ENCODE data around the gene RPS18. TPM values are rescaled to one million over a fixed set of nuclear protein-coding genes. Genes with fewer than 3 reads are reported as not detected.

Gene RPS18
- total RNA-seq, 1 experiment from 2014 or later, result 4,135 TPM

DNA sequence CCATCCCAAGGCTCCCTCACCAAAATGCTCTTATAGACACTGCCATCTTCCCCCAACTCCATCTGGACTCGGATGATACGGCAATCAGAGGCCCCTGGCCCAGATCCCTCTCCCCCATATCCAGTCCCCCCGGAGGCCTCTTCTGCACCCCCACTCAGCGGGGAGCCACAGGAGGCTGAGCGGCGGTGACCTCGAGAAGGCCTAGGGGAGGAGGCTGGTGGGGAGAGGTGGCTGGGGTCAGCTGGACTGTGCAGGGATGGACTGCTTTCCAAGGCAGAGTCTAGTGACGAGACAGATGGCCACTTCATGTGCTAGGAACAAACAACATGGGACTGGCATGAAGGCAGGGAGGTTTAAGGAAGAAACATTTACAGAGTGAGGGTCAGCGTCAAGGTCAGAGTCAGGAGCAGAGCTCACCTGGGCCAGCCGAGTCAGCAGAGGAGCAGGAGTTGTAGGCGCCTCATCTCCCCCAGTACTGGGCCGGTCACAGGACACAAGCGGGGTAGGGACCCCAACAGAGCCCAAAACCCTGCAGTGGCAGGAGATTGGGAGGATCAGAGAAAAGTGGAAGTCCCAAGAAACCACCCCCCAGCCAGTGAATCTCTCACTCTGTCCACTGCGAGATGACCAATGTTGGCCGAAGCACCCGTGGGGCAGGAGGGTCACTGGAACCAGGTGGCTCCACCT, 21.3 kb downstream of the RPS18 start:
- Histone ChIP-seq H3K36me3 (replicated peaks; ENCODE audit: control insufficient read depth, insufficient read depth, low read length) (peaks cover 22% of the 10 kb centered on the region), H3K4me3 (ENCODE audit: insufficient read depth, low read depth, low read length) (no peak overlapping the region), H3K27me3 (ENCODE audit: control insufficient read depth, insufficient read depth, low read length) (no peaks in the 10 kb centered on the region)
- no peak for DNase-seq

DNA sequence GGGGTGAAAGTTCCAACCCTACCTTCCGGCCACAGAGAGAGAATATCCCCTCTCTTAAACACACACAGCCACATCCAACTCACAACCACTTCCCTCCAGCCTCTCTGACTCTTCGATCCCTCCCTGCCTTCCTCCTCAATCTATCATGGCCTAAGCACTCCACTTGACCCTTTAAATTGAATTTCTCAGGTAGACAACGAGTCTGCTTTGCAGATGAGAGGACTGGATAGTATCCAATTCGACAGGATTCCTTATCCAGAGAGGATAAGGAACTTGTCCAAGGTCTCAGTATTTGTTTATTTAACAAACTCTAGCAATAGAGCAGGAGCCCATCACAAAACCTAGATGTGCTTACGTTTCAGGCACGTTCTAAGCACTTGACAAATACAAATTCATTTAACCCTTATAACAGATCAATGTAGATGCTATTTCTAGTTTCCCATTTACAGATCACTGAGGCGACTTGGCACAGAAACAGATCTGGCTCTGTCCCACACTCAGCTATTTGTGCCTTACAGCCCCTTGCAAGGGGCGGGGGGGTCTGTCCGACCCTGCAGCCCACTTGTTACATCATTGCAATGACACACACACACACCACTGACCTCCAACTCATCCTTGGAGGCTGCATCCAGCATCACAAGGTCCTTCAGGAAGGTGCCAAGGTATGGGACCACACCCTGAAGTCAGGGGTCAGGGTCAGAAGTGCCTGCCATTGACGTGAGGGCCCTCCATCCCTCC, 22.4 kb downstream of the RPS18 start:
- DNase-seq, result no peak
- Histone ChIP-seq H3K4me3 (ENCODE audit: insufficient read depth, low read depth, low read length) (no peak overlapping the region), H3K27me3 (ENCODE audit: control insufficient read depth, insufficient read depth, low read length) (no peaks in the 10 kb centered on the region), H3K36me3 (replicated peaks; ENCODE audit: control insufficient read depth, insufficient read depth, low read length) (peaks cover 22% of the 10 kb centered on the region)

DNA sequence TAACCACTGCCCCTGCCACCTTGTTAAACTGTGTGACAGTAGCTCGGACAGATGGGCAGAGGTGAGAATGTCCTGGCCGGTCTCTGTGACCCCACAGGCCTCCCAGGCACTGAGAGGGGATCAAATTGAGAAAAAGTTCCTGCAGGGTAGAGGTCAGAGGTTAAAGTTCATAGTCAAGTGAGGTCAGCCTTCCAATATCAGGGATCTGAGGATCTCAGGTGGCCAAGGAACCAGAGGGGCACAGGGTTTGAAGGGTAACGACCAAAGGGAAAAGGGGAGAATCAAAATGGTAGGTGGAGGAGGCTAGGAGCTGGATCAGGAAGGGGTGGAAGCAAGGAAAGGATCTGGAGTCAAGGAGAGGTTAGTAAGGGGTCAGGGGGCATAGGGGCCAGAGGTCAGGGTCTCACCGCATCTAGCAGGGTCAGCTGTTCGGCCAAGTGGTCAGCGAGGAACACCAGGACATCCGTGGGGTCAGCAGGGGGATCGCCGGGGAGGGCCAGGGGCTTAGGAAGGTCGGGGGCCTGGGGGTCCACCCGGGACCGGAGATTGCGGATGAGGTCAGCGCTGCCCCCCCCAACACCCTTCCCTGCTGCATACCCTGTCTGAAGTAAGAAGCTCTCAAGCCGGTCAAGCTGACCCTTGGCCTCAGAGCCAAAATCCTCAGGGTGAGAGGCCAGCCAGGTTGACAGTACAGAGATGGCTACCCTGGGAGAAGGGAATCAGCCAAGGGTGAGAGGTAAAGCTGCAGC, 23.9 kb downstream of the RPS18 start:
- no peak for DNase-seq
- H3K36me3 ChIP-seq (replicated peaks; ENCODE audit: control insufficient read depth, insufficient read depth, low read length), result peaks cover 21% of the 10 kb centered on the region
- no peaks in the 10 kb centered on the region for H3K27me3 ChIP-seq (ENCODE audit: control insufficient read depth, insufficient read depth, low read length)
- H3K4me3 ChIP-seq (ENCODE audit: insufficient read depth, low read depth, low read length), result no peak overlapping the region

DNA sequence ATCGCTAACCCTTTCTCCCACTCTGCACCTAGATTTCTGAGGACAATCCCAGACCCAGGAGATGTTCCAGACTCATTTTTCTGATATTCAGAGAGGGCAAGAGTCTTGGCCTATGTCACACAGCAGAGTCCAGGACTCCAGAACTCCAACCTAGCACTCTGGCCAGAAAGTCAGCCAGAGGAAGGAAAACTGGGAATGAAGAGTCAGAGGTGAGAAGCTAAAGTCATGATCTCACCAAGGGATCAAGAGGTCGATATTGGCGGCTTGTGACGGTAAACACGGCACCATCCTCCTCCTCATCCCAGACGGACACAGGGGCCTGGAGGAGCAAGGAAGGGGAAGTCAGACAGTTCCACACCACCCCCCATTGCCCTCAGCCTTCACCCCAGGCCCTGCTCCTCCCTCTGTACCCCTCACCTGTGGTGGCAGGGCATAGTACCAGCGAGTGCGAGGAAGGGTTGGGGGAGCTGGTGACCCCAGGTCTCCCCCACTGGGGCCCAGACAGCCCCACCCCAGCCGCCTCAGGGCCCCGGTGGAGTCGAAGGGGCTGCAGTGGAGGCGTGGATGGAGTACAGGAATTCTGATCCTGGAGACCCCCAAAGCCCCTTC, 25.0 kb downstream of the RPS18 start:
- no peaks in the 10 kb centered on the region for H3K27me3 ChIP-seq (ENCODE audit: control insufficient read depth, insufficient read depth, low read length)
- peak overlapping the region; percentile 88 for H3K4me3 ChIP-seq (ENCODE audit: insufficient read depth, low read depth, low read length)
- DNase-seq, result no peak
- peaks cover 14% of the 10 kb centered on the region for H3K36me3 ChIP-seq (replicated peaks; ENCODE audit: control insufficient read depth, insufficient read depth, low read length)

DNA sequence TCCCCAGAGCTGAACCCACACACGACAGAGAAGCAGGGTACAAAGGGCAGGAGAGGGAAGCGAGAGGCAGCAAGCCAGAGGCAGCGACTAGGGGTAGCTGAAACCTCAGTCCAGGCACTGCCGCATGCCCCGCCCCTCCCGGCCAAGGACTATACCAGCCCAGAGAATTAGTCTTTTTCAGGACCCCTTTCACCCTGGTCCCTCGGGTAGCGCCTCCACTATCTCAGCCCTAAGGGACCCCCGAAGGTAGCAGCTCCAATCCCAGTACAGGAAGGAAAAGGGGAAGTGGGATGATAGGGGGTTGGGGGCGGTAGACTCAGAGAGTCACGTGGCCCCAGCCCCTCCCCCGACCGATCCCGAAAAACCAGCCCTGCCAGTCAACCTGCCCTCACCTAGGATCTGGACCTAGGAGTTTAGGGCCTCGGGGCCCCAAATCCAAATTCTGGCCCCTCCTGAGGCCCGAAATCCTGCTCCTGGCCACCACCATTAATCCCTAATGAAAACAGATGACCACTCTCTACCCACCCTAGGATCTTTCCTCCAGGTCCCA, 25.6 kb downstream of the RPS18 start:
- Histone ChIP-seq H3K27me3 (ENCODE audit: control insufficient read depth, insufficient read depth, low read length) (no peaks in the 10 kb centered on the region), H3K4me3 (ENCODE audit: insufficient read depth, low read depth, low read length) (peak overlapping the region; percentile 88), H3K36me3 (replicated peaks; ENCODE audit: control insufficient read depth, insufficient read depth, low read length) (peaks cover 10% of the 10 kb centered on the region)
- peak; percentile 96 for DNase-seq

DNA sequence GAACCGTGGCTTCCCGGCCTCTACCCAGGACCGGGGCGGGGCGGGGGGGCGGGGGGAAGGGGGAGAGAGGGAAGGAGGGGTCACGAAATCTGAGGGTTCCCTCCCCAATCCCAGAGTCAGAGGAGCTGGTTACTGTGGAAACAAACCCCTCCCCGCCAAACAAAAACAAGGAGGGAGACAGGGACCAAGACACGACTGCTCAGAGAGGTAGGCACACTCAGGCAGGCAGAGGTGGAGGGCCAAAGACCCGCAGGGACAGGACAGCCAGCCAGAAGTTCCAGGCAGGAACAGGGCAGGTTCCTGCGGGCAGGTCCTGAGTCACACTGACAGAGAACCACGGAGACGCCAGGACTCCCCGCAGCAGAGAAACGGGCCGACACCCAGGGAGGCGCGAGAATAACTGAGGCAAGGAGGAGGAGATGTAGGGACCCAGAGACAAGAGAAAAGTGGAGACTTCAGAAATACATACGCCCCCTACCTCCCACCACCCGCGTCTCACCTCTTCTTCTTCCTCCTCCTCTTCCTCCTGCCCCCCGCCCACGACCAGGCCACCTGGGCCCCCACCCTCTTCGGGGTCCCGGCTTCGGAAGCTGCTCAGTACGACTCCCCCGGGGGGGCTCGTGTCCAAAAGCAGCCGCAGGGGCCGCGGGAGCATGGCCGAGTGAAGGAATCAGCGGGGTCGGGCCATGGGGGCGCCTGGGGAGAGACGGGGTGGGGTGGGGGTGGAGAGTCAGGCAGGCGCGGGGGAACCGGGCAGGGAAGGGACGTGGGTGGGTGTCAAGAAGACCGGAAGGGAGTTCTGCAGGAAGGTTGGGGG, 26.3 kb downstream of the RPS18 start:
- H3K27me3 ChIP-seq (ENCODE audit: control insufficient read depth, insufficient read depth, low read length), result no peaks in the 10 kb centered on the region
- H3K4me3 ChIP-seq (ENCODE audit: insufficient read depth, low read depth, low read length), result peak overlapping the region; percentile 88
- DNase-seq, result peak; percentile 95
- H3K36me3 ChIP-seq (replicated peaks; ENCODE audit: control insufficient read depth, insufficient read depth, low read length), result peaks cover 8% of the 10 kb centered on the region

DNA sequence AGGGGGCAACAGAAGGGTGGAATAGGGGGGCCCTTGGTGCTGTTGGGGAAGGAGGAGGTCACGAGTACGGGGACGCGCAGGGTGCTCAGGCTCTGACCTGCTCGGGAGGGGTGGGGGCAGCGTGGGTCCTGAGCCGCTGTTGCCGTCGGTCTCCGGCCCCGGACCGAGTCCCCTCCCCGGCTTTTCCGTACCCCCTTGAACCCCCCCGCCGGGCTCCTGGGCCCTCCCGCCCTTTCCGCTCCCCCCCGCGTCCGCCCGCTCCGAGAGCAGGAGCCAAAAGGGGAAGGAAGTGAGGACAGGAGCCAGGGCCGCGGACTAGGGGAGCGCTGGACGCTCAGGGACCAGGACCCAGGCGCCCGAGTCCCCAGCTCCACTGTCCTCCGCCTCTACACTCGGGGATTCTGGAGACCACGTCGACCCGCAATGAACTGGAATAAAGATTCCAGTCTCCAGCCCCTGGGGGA, 26.9 kb downstream of the RPS18 start, which contains the start of gene RGL2:
TSS of gene RGL2 (minus strand) at position 170 of the 464 bp plus-strand sequence. CDS start 332 bp downstream, outside the sequence.
- Histone ChIP-seq H3K36me3 (replicated peaks; ENCODE audit: control insufficient read depth, insufficient read depth, low read length) (peaks cover 5% of the 10 kb centered on the region), H3K4me3 (ENCODE audit: insufficient read depth, low read depth, low read length) (peak within 1 kb of the TSS; percentile 88), H3K27me3 (ENCODE audit: control insufficient read depth, insufficient read depth, low read length) (no peaks in the 10 kb centered on the region)
- peak; percentile 86 for DNase-seq

DNA sequence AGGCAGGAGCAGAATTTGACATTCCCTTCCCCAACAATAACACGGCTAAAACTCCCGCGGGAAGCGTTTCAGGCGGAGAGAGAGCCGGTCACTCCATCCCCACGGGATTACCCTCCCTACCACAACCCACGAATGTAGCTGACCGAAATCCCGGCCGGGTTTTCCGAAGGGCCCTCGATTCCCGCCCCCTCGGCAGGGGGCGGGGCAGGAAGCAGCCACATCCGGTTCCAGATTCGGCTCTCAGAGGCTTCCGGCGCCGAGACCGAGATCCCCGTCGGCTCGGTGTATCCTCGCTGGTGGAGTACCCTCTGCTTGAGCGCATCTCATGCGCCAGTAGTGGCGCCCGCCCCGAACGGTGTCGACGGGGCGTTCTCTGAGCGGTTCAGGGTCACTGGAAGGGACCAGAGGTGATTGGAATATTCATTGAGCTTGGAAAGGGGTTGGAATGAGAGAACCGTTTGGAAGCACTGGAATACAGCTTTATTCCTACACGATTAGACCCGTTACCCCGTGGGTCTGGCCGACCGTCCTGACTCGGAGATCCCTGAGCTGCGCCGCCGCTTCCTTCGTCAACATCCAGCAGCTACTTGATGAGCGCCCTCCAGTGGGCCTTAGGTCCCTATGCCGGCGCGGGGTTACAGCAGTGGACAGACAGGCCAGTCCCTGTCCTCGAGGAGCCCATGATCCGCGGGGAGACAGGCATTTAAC, 27.5 kb downstream of the RPS18 start:
- Histone ChIP-seq H3K36me3 (replicated peaks; ENCODE audit: control insufficient read depth, insufficient read depth, low read length) (peaks cover 7% of the 10 kb centered on the region), H3K27me3 (ENCODE audit: control insufficient read depth, insufficient read depth, low read length) (no peaks in the 10 kb centered on the region), H3K4me3 (ENCODE audit: insufficient read depth, low read depth, low read length) (peak overlapping the region; percentile 88)
- peak; percentile 94 for DNase-seq

DNA sequence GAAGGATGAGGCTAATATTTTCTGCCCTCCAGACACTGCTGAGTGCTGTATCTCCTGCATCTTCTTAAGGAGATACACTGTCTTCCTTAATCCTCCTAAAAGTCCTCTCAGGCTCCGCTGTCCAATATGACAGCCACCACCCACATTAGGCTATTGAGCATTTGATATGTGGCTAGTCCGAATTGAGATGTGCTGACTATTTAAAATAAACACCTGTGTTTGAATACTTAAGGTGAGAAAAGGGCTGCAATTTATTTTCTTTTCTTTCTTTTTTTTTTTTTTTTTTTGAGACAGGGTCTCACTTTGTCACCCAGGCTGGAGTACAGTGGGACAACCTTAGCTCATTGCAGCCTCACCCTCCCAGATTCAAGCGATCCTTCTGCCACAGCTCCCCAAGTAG, 30.0 kb downstream of the RPS18 start:
- Histone ChIP-seq H3K4me3 (ENCODE audit: insufficient read depth, low read depth, low read length) (no peak overlapping the region), H3K27me3 (ENCODE audit: control insufficient read depth, insufficient read depth, low read length) (no peaks in the 10 kb centered on the region), H3K36me3 (replicated peaks; ENCODE audit: control insufficient read depth, insufficient read depth, low read length) (peaks cover 3% of the 10 kb centered on the region; the same call in 1 of the 2 replicates)
- DNase-seq, result no peak

DNA sequence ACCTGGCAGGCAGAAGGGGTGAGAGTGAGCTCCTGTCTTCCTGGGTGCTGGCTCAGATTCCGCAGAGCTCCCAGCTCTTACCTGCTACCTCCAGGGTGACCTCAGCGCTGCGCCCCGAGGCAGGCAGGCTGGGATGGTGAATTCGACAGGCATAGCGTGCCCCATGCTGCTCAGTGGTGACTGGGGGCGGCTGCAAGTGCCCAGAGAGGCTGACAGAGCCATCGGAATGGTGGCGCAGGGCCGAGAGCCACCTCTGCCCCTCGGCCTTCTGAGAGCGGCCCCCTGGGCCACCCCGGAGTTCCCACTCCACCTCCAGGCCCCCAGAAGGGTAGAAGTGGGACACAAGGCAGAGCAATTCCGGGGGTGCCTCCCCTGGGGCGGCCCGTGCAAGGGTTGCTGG, 32.3 kb downstream of the RPS18 start:
- no peak for DNase-seq
- Histone ChIP-seq H3K27me3 (ENCODE audit: control insufficient read depth, insufficient read depth, low read length) (no peaks in the 10 kb centered on the region), H3K4me3 (ENCODE audit: insufficient read depth, low read depth, low read length) (no peak overlapping the region)

DNA sequence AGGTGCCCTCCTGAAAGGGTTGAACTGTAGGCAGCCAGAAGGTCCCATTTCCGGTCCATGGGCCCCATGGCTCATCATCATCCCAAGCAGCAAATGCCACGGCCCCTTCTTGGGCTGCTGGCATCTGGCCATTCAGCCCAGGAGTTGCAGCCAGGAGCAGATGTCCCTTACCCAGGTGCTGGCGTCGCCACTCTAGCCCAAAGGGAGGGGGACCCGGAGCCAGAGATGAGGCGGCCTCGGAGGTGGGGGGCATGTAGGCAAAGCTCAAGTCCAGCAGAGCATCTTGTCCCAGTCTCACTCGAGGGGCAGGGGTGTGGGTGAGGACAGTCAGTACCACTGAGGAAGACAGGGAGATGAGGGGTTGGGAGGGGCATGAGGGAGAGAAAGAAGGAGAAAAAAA, 33.2 kb downstream of the RPS18 start:
- Histone ChIP-seq H3K36me3 (replicated peaks; ENCODE audit: control insufficient read depth, insufficient read depth, low read length) (peaks cover 3% of the 10 kb centered on the region; the same call in 1 of the 2 replicates), H3K27me3 (ENCODE audit: control insufficient read depth, insufficient read depth, low read length) (no peaks in the 10 kb centered on the region), H3K4me3 (ENCODE audit: insufficient read depth, low read depth, low read length) (no peak overlapping the region)
- no peak for DNase-seq

More for the DNA sequence above, 32.3 kb downstream of the RPS18 start:
- peaks cover 3% of the 10 kb centered on the region; the same call in 1 of the 2 replicates for H3K36me3 ChIP-seq (replicated peaks; ENCODE audit: control insufficient read depth, insufficient read depth, low read length)

DNA sequence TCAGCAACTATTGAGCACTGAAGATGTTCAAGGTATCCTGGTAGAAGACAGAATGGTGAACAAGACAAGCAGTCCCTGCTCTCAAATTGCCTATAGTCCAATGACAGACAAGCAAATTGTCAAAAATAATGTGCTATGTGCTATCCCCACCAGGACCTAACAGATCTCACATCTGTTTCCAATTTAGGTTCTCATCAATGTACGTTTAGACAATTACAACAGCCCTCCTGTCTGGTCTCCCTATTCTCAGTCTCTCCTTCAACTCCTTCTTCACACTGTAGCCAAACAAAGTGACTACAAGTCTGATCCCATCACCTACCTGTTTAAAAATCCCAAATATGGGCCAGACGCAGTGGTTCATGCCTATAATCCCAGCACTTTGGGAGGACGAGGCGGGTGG, 34.5 kb downstream of the RPS18 start:
- Histone ChIP-seq H3K36me3 (replicated peaks; ENCODE audit: control insufficient read depth, insufficient read depth, low read length) (peaks cover 3% of the 10 kb centered on the region; the same call in 1 of the 2 replicates), H3K4me3 (ENCODE audit: insufficient read depth, low read depth, low read length) (no peak overlapping the region), H3K27me3 (ENCODE audit: control insufficient read depth, insufficient read depth, low read length) (no peaks in the 10 kb centered on the region)
- no peak for DNase-seq

All from H7 (cell line).